NCI-H748 (cell line): Measurements from ENCODE around the gene SHQ1.

Source experiments
- DNase-seq: peaks from one replicate; lab custom pipeline; 2025; ENCODE audit not compliant: unreplicated experiment; lab: John Stamatoyannopoulos, UW

SHQ1 gene

DNA sequence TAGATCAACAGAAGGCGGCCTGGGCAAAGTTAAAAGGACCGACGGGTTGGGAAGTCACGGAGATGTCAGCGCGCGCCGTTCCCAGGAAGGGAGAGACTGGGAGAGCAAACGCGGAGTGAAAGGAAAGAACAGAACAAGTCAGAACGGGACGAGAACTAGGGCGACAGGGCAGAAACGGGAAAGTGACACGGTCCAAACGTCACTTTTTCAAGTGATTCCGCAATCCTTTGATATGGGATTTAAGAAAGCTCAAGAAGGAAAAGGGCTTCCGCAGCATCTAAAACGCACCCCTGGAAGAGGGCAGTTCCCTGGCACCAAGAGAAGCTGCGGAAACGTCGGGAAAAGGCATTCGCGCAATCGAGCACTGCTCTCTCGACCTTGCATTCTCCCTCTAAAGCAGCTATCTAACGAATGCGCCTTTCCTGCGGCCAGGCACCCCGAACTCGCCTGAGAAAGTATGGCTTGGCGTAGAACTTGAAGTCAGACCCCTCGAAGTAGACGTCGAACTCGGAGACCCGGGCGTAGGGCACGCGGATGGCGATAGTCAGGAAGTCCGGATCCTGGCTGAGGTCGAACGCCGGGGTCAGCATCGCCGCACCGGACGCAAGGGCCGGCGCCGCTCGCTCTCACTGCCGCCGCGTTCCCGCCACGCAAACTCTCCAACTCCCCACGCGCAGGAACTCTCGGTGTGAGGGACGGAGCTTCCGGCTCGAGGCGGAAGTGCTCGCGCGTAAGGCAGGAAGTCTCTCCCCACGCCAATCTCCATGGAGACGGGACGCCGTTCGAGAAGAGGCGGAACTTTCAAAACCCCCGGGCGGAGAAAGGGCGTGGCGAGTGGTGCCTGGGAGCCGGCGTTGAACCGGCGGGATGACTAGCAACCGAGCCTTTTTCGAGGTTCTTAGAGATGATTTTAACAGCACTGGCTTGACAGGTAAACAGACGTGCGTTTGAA, at the start of gene SHQ1:
Gene SHQ1 (minus strand): TSS at position 695 of the 952 bp plus-strand sequence. CDS start 105 bp downstream, at position 590.
- peak; percentile 95 for DNase-seq

DNA sequence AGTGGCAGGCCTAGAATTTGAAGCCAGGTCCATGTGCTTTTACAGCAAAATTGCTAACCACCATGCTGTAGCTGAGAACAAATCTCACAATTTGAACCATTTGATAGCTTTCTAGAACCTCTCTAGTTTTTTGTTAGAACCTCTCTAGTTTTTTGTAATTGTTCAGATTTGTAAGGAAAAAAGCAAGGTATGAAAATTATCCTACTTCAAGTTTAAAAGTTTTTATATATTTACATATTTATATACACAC, 49.4 kb upstream of the SHQ1 start:
- DNase-seq = no peak

DNA sequence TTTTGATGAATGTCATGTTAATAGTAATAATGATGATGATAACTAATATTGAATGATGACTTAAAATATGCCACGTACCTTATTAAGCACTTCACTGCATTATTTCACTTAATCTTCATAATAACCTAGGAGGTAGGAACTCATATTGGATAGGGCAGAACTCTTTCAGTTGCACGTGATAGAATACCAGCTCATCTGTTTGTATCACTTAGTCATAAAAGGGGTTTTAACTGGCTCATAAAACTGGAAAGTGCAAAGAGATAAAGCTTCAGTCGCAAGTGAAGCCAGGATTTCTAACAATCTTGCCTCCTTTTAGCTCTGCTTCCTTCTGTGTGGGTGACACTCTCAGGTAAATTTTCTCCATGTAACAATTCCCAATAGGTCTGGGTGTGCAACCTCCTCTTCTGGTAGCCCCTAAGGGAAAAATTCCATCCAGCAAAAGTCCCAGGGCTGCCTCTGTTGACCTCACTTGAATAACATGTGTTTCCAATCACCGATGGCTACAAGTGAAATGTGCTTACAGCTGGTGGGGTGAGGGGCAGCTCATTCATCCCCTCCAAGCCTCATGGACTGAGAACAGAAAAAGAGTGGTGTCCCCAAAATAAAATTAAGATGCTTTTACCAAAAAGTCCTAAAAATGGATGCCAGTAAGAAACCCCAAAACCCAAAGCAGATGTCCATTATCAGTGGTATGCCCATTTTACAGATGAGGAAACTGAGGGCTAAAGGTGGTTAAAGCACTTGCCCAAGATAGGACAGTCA, 48.9 kb upstream of the SHQ1 start:
- no peak for DNase-seq

DNA sequence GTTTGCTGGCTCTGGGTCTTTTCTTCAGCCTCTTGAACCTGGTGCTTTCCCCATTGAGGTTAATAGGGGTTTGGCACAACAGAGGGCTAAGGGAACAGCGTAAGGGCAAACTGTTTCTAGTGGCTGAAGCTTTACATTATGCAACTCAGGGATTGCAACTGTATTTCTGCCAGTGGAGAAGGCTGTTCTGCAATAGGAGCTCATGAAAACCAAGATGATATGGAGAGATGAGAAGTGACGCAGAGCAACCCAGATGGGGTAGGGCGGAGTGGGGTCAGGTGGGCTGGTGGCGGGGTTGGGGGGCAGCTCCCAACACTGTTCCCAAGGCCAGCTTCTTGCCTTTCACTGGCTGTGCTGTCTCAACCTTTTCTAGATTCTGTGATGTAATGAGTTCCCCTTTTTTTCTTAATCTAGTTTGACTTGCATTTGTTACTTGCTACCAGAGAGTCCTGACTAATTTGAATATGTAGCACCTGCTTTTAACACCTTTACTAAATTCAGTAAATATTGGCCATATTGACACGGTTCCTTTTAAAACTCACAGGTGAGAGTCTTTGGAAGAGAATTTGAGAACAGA, 46.8 kb upstream of the SHQ1 start:
- DNase-seq = no peak

DNA sequence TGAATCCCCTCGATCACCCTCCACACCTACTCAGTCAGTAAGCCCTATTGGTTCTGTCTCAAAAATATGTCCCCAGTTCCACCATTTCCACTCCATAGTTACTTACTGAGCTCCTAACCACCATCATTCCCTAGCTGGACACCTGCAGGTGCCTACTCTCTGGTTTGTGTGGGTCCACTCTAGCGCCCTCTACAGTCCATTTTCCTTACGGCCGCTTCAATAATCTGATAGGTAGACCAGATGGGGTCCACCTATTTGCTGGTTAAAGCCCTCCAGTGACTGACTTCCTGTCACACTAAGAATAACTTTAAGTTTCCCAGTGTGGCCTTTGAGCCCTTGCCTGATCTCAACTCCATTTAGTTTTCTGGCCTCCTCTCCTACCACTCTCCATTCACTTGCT, 44.6 kb upstream of the SHQ1 start:
- peak; percentile 18 for DNase-seq

DNA sequence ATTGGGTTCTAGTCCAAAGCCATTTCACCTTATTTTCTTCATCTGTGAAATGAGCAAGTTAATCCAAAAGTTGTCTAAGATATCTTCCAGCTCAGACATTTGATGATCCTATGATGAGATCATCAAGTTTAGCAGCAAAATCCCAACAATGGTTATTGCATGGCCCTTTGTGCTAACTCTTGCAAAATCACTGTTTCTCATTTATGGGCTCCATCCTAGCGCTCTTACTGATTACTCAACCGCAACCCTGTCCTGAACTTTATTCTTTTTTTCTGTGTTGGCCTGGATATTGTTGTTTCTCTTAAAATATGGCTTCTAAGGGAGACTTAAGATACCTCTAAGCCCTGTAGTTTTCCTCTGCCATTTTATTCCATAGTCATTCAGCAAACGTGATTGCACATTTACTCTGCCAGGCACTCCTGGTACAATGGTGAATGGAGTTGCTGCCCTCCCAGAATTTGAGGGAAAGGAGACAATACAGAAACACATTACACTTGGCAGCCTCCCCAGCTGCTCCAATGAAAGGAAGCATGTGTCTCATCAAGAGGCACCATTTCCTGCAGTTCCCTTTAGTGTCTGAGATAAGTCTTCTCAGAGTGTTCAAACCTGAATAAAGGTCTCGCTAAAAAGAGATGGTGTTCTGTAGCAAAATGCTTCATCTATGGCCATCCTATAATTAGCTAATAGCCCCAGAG, 44.0 kb upstream of the SHQ1 start:
- peak; percentile 31 for DNase-seq

DNA sequence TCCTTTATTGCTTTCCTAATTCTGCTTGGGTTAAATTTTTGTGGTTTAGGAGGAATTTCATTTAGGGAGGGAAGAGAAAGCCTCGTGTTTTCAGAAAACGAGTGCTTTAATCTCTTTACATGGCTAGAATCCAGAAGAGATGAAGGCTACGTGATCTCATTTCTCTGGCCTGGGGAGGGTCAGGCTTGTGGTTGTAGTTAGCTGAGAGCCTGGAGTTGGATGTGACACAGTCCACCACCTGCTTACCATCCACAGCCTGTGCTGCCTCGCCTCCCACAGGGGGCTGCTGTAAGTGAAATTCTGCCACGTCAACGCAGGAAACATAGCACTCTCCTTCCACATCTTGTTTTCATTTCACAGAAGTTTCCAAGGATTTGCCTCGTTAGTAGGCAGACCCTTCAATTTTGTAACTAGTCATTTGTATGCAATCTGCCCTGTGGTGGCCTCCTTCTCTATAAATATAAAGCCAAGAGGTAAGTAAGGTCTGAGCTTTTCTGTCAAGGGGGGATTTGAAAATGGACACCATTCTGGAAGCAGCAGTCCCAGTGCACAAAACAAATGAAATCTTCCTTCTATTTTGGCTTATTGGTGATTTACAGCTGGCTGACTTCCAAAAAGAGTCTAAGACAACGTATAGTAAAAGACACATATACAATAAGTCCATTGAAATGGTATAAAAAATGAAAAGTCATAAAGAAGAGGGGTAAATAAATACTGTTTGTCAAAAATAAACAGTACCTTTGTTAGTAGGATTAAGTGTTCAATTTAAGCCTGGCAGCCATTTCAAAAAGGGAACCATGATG, 43.0 kb upstream of the SHQ1 start:
- peak; percentile 62 for DNase-seq

- no peak for DNase-seq
These were observed 42.1 kb upstream of the SHQ1 start for GRCh38 chr3:72890166-72890925.

GRCh38 chr3:72889310-72890165, 41.3 kb upstream of the SHQ1 start:
- DNase-seq = no peak

- peak; percentile 54 for DNase-seq
These were observed 40.5 kb upstream of the SHQ1 start for GRCh38 chr3:72888546-72889309.

GRCh38 chr3:72887705-72888545, 39.7 kb upstream of the SHQ1 start, which contains the start of gene GXYLT2:
TSS of gene GXYLT2 (plus strand) at chr3:72888046. CDS start at chr3:72888234, 188 bp downstream.
- DNase-seq = peak; percentile 74

DNA sequence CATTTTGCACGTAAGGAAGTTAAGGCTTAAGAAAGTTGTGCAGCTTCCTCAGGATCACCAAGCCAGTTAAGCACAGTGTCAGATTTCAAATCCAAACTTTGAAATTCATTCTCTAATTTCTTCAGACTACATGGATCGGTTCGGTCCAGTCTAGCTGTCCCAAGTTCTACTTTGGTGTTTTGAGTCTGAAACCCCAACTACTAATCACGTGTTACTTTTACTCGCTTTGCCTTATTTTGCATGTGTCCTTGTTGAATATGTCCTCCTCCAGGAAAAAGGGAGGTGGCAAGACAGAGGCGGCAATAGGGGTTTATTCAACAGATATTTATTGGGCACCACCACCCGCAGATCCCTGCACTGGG, 39.1 kb upstream of the SHQ1 start:
- no peak for DNase-seq

DNA sequence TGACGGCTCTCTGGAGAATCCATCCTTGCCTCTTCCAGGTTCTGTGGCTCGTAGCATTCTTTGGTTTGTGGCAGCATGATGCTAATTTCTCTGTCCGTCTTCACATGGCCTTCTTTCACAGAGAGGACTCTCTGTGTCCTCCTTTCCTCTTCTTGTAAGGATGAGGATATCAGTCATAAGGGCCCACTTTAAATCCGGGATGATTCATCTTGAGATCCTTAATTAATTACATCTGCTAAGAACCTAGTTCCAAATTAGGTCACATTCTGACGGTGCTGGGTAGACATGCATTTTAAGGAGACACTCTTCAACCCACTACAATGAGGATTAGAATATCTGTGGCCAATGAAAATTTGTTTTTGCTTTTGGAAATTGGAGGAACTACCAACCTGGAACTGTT, 23.9 kb upstream of the SHQ1 start:
- no peak for DNase-seq

DNA sequence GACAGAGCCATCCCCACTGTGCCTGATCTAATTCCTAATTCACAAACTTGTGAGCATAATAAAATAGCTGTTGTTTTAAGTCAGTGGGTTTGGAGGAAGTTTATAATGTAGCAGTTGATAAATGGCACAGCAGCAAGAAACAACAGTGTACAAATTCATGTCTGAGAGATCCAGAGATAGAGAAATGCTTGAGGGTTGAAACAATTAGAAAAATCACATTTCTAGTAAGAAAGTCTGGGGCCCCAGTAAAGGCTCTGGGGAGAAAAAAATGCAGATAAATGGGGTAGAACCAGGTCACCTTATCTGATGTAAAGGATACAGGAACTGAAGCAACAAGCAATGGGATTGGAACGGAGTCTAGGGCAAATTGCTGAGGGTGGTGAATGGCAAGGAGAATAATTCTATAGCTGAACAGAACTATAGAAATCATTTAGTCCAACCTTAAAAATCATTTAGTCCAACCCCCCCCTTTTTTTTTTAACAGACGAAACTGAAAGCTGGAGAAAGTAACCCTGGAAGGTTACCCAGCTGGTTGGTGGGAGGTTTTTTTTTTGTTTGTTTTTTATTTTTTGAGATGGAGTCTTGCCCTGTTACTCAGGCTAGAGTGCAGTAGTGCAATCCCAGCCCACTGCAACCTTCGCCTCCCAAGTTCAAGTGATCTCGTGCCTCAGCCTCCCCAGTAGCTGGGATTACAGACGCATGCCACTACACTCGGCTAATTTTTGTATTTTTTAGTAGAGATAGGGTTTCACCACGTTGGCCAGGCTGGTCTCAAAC, 14.3 kb upstream of the SHQ1 start:
- no peak for DNase-seq

- no peak for DNase-seq
These were observed 12.6 kb upstream of the SHQ1 start for GRCh38 chr3:72860846-72861245.

- no peak for DNase-seq
These were observed 11.8 kb upstream of the SHQ1 start for GRCh38 chr3:72860053-72860452.
